Measurements from ENCODE around the gene ACTR3C.

ACTR3C gene

GRCh38 chr7:150322833-150323681, at the start of gene ACTR3C, which contains the start of gene LRRC61:
Gene ACTR3C (minus strand): TSS chr7:150323545. CDS start chr7:150295296, 28,249 bp downstream.
Gene LRRC61 (plus strand): TSS chr7:150323355. CDS start chr7:150336862, 13,507 bp downstream.
- peak in 2 of 3 donors; percentile 40 to 49 for DNase-seq (ENCODE audit: low read depth in 3 of 3)

GRCh38 chr7:150372271-150373048, 49.1 kb upstream of the ACTR3C start:
- DNase-seq (ENCODE audit: low read depth in 3 of 3) = no peak

- no peak for DNase-seq (ENCODE audit: low read depth in 3 of 3)
Measured at GRCh38 chr7:150371996-150372270, 48.6 kb upstream of the ACTR3C start.

- DNase-seq (ENCODE audit: low read depth in 3 of 3) = no peak
Measured at GRCh38 chr7:150371131-150371995, 48.0 kb upstream of the ACTR3C start.

- no peak for DNase-seq (ENCODE audit: low read depth in 3 of 3)
Measured at GRCh38 chr7:150370612-150371071, 47.3 kb upstream of the ACTR3C start.

GRCh38 chr7:150369748-150370501, 46.6 kb upstream of the ACTR3C start:
- no peak for DNase-seq (ENCODE audit: low read depth in 3 of 3)

GRCh38 chr7:150368884-150369747, 45.8 kb upstream of the ACTR3C start:
- DNase-seq (ENCODE audit: low read depth in 3 of 3) = peak in 1 of 3 donors; percentile 51

DNA sequence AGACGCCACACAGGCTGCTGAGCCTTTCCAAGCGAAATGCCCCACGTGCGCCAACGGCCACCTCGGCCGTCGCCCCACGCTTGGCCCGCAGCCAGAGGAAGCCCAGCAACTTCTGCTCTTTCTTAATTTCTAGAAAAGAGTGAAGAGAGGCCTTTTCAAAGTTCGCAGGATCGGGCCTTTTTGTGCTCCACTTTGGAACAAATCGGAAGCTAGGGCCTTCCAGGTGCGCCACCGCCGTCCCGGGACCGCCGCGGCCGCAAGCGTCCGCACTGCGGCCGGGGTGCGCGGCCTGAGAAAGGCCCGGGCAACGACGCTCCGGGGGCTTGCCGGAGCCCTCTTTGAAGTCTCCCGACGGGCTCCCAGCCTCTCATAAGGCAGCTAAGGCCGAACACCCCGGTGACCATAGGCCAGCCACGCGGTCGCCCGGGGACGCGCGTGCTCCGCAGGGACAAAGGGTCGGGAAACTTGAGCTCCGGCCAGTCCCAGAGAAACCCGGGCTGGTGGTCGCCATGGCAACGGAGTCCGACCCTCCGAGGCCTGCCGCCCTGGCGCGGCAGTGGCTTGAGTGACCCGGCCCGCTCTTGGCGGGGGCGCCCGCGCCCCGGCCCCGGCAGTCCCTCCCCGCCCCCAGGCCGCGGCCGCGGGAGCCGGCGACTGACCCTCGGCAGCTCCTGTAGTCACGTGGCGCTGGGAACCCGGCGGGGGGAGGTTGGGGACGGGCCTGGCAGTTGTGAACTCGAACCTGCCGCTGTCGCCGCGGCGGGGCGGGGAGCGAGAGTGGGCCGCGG, 44.9 kb upstream of the ACTR3C start, which contains the start of gene REPIN1:
Gene REPIN1 (plus strand): TSS at position 727 of the 788 bp plus-strand sequence. CDS start 890 bp downstream, outside the sequence.
- peak; percentile 63 to 75 (median 68) for DNase-seq (ENCODE audit: low read depth in 3 of 3)

GRCh38 chr7:150367677-150368095, 44.3 kb upstream of the ACTR3C start:
- DNase-seq (ENCODE audit: low read depth in 3 of 3) = no peak

- DNase-seq (ENCODE audit: low read depth in 3 of 3) = no peak
Measured at GRCh38 chr7:150365673-150366398, 42.5 kb upstream of the ACTR3C start.

DNA sequence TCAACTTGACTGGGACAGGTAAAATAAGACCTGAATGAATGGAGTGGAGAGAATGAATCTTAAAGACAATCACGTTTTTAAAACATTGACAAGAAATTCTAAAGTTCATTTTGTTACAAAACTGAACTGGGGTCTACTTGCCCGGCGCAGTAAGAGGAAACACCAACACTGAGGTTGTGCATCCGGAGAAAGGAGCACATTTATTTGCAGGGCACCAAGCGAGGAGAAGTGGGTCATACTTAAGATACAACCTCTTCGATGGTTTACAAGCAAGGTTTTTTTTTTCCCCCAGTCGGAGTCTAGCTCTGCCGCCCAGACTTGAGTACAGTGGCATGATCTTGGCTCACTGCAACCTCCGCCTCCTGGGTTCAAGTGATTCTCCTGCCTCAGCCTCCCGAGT, 41.8 kb upstream of the ACTR3C start:
- DNase-seq (ENCODE audit: low read depth in 3 of 3) = no peak

GRCh38 chr7:150363872-150364271, 40.5 kb upstream of the ACTR3C start:
- DNase-seq (ENCODE audit: low read depth in 3 of 3) = no peak

GRCh38 chr7:150363370-150363769, 40.0 kb upstream of the ACTR3C start:
- no peak for DNase-seq (ENCODE audit: low read depth in 3 of 3)

- DNase-seq (ENCODE audit: low read depth in 3 of 3) = no peak
Measured at GRCh38 chr7:150361807-150362621, 38.7 kb upstream of the ACTR3C start.

DNA sequence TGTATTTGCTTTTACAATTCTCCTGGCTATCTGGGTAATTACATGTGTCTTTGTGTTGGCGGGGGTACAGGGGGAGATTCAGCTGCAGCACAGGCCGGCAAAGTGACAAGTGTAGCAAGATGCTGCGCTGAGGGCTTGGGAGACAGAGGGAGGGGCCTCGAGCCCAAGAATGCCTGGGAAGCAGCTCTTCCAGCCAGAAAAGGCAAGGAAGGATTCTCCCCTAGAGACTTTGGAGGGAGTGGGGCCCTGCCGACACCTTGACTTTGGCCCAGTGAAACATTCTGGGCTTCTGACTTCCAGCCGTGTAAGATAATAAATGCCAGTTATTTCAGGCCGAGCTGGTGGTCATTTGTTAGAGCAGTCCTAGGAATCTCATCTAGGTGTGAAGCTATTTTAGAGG, 38.1 kb upstream of the ACTR3C start:
- no peak for DNase-seq (ENCODE audit: low read depth in 3 of 3)

GRCh38 chr7:150360363-150361058, 37.2 kb upstream of the ACTR3C start:
- no peak for DNase-seq (ENCODE audit: low read depth in 3 of 3)
